K562 (cell line): ENCODE measurements around the gene ZFYVE1.

ENCODE experiments used
- NR2C1 ChIP-seq, 2 experiments: fragments of 450-650 bp; IDR thresholded peaks; 2 replicates each; pipeline ENCODE4 v1.6.1; 2017; ENCODE audit warnings: mild to moderate bottlenecking in 2 of 2, antibody characterized with exemption in 1 of 2, inconsistent platforms in 1 of 2, missing compliant biosample characterization in 1 of 2, missing genetic modification characterization in 1 of 2
- POLR2A ChIP-seq: fragments of 450-650 bp; conservative IDR thresholded peaks from 2 replicates; pipeline ENCODE4 v1.6.1; 2016
- TAF1 ChIP-seq: IDR thresholded peaks from 2 replicates; pipeline ENCODE4 v1.6.1; 2011; ENCODE audit warnings: mild to moderate bottlenecking, low read length, moderate library complexity; ENCODE audit not compliant: insufficient read depth, control insufficient read depth, severe bottlenecking; ENCODE audit errors: extremely low read depth
- TF ChIP-seq, protein P1 (sequence below): fragments of 250-450 bp; sonication (Bioruptor Pico); IDR thresholded peaks from 2 replicates; pipeline ENCODE4 v1.4.0; 2020; ENCODE audit warnings: mild to moderate bottlenecking, moderate library complexity

- TF ChIP-seq NR2C1 (IDR thresholded peaks at IDR 0.05), result no peak
- TF ChIP-seq NR2C1 (tag; IDR thresholded peaks at IDR 0.05), result no peak
- no peak for TF ChIP-seq POLR2A
- TF ChIP-seq, protein P1, sequence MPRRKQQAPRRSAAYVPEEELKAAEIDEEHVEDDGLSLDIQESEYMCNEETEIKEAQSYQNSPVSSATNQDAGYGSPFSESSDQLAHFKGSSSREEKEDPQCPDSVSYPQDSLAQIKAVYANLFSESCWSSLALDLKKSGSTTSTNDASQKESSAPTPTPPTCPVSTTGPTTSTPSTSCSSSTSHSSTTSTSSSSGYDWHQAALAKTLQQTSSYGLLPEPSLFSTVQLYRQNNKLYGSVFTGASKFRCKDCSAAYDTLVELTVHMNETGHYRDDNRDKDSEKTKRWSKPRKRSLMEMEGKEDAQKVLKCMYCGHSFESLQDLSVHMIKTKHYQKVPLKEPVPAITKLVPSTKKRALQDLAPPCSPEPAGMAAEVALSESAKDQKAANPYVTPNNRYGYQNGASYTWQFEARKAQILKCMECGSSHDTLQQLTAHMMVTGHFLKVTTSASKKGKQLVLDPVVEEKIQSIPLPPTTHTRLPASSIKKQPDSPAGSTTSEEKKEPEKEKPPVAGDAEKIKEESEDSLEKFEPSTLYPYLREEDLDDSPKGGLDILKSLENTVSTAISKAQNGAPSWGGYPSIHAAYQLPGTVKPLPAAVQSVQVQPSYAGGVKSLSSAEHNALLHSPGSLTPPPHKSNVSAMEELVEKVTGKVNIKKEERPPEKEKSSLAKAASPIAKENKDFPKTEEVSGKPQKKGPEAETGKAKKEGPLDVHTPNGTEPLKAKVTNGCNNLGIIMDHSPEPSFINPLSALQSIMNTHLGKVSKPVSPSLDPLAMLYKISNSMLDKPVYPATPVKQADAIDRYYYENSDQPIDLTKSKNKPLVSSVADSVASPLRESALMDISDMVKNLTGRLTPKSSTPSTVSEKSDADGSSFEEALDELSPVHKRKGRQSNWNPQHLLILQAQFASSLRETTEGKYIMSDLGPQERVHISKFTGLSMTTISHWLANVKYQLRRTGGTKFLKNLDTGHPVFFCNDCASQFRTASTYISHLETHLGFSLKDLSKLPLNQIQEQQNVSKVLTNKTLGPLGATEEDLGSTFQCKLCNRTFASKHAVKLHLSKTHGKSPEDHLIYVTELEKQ (CRISPR knock-in tag), result no peak
- no peak for TF ChIP-seq TAF1
Measured at GRCh38 chr14:72928872-72929271, 98.0 kb downstream of the ZFYVE1 start.
